ENCODE data around the gene CCDC187.

GRCh38 chr9:136259517-136259813 is 44.4 kb downstream of the CCDC187 start:
- TF ChIP-seq, protein P1, sequence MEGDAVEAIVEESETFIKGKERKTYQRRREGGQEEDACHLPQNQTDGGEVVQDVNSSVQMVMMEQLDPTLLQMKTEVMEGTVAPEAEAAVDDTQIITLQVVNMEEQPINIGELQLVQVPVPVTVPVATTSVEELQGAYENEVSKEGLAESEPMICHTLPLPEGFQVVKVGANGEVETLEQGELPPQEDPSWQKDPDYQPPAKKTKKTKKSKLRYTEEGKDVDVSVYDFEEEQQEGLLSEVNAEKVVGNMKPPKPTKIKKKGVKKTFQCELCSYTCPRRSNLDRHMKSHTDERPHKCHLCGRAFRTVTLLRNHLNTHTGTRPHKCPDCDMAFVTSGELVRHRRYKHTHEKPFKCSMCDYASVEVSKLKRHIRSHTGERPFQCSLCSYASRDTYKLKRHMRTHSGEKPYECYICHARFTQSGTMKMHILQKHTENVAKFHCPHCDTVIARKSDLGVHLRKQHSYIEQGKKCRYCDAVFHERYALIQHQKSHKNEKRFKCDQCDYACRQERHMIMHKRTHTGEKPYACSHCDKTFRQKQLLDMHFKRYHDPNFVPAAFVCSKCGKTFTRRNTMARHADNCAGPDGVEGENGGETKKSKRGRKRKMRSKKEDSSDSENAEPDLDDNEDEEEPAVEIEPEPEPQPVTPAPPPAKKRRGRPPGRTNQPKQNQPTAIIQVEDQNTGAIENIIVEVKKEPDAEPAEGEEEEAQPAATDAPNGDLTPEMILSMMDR (IDR thresholded peaks at IDR 0.05), result no peak
- TF ChIP-seq POLR2A (IDR thresholded peaks at IDR 0.05), result no peak

All from upper lobe of left lung (tissue), 4 donors.